Stimulated activated CD4-positive, alpha-beta T cell treated with anti-CD3 and anti-CD28 coated beads, Interleukin-15, amount 100 ng/mL, for 24 hours (primary cell): ENCODE data around the gene RHOT2.
A peak's percentile ranks its signal among the peaks of the same experiment; 100 is the strongest.

Experiments
- DNase-seq: peaks from one replicate; pipeline ENCODE4 v3.0.0-alpha.2; 2020

RHOT2 gene

DNA sequence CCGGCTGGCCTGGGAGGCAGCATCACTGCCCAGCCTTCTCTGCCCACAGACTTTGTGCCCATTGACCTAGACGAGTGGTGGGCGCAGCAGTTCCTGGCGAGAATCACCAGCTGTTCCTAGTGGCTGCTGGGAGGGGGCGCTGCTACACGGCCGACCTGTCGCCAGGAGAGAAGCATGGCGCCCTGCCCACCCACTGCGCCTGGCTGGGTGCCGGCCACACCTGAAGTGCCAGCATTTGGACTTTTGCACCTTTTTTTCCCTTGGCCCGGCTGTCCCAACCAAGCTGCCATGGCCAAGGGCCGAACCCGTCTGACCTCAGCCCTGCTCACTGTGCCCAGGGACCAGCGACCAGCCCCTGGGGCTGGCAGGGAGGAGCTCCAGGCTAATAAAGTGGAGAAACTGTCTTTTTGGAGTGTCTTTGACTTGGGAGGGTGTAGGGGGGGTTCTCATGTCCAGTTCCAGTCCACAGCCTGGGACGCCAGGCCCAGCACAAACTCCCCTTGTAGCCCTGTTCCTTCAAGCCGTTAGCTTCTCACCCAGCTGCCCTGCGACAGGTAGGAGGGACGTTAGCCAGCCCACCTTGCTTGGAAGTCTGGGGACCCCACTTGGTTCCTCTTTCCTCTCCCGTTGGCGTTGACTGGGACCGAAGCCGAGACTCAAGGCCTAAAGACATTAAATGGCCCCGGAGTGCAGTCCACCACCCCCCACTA, 19.7 kb upstream of the RHOT2 start:
- peak; percentile 76 for DNase-seq

DNA sequence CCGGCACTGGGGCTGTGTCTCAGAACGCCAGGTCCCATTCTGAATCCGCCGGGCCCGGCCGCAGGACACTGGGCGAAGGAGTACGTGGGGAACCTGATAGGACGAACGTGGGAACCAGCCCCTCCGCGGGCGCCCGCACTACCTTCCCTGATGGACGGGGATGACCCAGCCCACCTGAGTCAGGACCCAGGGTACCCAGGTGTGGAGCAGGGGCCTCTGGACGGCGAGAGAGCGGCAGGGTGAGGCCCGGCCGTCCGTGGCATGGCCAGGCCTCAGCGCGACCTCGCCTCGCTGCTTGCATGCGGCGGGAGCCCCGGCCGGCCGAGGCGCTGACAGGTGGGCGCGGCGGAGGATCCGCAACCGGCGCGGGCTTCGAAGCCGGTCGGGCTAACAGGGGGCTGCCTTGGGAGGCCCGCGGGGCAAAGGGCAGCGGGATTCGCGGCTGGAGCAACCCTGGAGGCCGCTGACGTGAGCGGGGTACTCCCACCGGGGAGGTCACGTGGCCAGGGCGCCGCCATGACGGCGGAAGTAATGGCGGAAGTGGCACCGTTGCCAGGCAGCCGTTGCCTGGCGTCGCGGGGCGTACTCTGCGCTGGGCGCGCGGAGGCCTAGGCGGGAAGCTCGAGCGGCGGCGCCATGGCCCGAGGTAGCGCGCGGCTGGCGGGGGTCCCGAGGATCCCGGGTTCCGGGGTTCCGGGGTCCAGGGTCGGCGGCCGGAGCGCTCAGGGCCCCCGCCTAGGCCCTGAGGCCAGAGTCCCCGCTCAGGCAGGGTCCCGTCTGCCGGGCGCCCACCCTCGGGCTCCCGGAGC, 18.9 kb upstream of the RHOT2 start, which contains the start of gene WDR90:
TSS of gene WDR90 (plus strand) at position 585 of the 809 bp plus-strand sequence. CDS start at position 637, 52 bp downstream.
- DNase-seq, result peak; percentile 97

- peak; percentile 53 for DNase-seq
Observed at GRCh38 chr16:649631-650030, 18.3 kb upstream of the RHOT2 start.

DNA sequence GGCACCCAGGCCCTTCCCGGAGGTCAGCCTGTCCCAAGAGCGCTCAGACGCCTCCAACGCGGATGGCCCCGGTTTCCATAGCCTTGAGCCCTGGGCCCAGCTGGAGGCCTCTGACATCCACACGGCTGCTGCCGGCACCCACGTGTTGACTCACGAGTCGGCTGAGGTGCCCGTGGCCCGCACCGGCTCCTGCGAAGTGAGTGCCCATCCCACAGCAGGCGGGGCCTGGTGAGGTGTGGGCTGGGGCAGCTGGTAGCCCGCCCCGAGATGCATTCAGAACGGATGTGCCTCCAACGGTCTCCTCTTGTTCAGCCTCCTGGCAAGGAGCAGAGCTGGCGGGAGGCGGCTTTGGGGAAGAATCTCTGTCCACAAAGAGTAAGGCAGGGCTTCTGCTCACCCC, 16.1 kb upstream of the RHOT2 start:
- no peak for DNase-seq

DNA sequence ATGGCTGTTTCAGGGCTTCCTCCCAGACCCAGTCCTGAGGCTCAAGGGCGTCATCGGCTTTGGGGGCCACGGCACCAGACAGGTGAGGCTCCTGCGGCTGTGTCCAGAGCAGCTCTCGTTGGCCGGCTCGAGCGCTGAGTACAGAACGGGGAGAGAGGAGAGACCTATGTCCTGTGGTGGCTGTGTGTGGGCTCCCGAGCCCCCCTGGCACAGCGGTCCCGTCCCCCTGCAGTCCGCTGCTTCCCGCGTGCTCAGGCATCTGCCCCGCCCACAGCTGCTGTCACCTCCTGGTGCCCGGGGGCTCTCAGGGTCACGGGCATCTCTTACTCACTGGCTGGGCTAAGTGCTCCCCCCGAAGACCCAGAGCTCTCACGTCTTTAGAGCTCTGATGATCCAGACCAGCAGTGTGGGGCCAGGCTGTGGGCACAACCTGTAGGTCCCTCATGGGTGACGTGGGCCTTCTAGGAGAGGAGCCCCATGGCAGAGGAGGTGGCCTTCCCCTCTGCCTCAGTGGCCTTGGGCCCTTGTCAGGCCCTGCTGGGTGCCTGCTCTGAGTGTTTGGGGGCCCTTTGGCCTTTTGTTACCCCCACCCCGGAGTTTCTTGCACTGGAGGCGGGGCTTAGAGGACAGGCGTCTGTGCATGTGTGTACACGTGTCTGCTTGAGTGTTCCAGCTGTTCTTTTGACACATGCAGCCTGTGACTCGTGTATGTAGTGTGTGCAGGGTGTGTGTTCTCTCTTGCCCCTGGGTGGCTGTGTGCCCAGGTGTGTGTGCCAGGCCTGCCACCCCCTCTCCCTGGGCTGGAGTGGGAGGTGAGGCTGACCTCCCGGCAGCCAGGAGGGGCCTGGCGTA, 15.3 kb upstream of the RHOT2 start:
- no peak for DNase-seq

GRCh38 chr16:654034-654433, 13.9 kb upstream of the RHOT2 start:
- no peak for DNase-seq

DNA sequence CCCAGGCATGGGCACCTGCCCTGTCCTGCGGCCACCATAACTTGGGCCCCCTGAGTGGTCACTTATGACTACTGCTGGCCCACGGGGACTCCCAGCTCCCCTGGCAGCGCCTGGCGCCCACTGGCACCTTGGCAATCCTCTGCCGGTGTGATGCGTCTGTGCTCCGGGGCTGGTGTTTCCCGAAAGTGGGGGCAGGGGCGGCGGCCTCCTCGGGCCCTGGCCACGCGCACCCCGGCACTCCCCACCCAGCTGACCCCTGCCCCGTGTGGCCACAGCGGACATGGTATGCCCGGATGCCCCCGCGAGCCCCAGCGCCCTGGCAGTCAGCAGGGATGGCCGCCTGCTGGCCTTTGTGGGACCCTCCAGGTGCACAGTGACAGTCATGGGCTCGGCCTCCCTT, 10.4 kb upstream of the RHOT2 start:
- DNase-seq, result no peak

GRCh38 chr16:658679-659571, 9.0 kb upstream of the RHOT2 start:
- DNase-seq, result no peak

- no peak for DNase-seq
Observed at GRCh38 chr16:659618-660017, 8.3 kb upstream of the RHOT2 start.

DNA sequence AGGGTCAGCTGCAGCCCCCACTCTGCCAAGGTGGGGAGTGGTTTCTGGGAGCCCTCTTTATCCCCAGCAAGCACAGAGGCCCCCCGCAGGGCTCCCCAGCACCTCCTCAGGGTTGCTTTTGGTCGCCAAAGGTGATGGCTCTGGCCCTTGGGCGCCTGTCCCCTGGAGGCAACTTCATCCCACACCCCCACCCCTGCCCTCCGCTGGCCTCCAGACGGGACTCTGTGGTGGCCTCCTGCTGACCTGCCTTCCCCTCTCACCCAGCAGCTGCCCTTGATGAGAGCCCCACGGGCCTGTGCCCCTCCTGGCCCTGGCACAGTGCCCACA, 7.8 kb upstream of the RHOT2 start:
- DNase-seq, result no peak

- DNase-seq, result peak; percentile 82
Observed at GRCh38 chr16:660459-661183, 7.3 kb upstream of the RHOT2 start.

GRCh38 chr16:661184-661821, 6.6 kb upstream of the RHOT2 start:
- DNase-seq, result no peak

- DNase-seq, result no peak
Observed at GRCh38 chr16:662095-662494, 5.8 kb upstream of the RHOT2 start.

DNA sequence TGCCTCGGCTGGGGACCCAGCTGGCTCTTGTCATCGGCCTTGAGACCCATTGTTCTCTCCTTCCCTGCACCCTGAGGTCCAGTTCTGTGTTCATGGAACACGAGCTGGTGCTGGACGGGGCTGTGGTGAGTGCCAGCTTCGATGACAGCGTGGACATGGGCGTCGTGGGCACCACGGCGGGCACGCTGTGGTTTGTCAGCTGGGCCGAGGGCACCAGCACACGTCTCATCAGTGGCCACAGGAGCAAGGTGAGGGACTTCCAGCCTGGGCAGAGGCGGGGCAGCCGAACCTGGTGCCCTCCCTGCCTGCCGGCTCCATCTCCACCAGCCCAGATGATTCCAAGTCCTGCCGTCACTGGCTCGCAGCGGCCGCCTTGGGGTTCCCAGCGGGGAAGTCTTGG, 5.3 kb upstream of the RHOT2 start:
- DNase-seq, result no peak

DNA sequence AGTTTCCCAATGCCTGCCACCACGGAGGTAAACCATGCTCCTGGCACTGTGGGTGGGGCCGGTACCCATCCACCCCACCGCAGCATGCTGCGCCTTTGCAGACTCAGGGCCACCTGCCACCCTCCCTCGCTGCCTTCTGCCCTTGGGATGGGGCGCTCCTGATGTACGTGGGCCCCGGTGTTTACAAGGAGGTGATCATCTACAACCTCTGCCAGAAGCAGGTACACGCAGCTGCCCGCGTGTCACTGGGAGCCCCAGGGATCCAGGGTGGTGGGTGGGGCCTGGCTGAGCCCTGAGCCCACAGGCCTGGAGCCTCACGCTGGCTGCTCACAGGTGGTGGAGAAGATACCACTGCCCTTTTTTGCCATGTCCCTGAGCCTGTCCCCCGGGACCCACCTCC, 1.4 kb upstream of the RHOT2 start:
- DNase-seq, result no peak

- DNase-seq, result no peak
Observed at GRCh38 chr16:667113-667779, 686 bp upstream of the RHOT2 start.

GRCh38 chr16:668519-669171, 713 bp downstream of the RHOT2 start:
- DNase-seq, result no peak

- no peak for DNase-seq
Observed at GRCh38 chr16:669666-670065, 1.7 kb downstream of the RHOT2 start.

DNA sequence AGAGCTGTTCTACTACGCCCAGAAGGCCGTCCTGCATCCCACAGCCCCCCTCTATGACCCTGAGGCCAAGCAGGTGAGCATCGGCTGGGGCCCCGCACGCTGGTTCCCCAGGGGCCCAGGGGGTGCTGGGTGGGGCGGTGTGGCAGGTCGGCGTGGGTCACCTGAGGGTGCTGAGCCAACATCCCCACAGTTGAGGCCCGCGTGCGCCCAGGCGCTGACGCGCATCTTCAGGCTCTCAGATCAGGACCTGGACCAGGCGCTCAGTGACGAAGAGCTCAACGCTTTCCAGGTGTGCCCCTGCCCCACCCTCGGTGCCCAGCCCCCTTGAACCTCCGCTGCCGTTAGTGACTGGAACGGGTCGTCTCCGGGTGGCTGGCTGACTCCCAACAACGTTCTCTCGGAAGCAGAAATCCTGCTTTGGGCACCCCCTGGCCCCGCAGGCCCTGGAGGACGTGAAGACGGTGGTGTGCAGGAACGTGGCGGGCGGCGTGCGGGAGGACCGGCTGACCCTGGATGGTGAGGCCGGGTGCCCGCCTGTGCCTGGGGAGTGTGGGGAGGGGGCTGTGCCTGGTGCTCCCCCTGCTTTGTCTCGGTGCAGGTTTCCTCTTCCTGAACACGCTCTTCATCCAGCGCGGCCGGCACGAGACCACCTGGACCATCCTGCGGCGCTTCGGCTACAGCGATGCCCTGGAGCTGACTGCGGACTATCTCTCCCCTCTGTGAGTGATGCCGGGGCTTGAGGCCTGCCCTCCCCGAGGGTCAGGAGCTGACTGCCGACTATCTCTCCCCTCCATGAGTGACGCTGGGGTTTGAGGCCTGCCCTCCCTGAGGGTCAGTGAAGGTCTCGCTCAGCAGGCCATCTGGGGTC, 2.8 kb downstream of the RHOT2 start:
- no peak for DNase-seq
